Kidney (tissue), 14 donors: ENCODE data around the gene SPRED3. TPM values are rescaled to one million over a fixed set of nuclear protein-coding genes. Genes with fewer than 3 reads are reported as not detected.

Experiments used
- DNase-seq, 5 donors: peaks; one replicate each; pipeline ENCODE4 v3.0.0-alpha.2; 2013 to 2020
- FAIRE-seq: peaks from 2 replicates; lab custom pipeline; 2012; peaks lifted over from hg19 to GRCh38; lab: Jason Lieb, UNC
- H3K27ac ChIP-seq, 2 donors: one replicate each; pipeline ENCODE4 v1.7.0; 2013; ENCODE audit warnings: low read depth in 2 of 2, low read length in 2 of 2, inconsistent platforms in 1 of 2
- H3K27me3 ChIP-seq: one replicate; pipeline ENCODE4 v1.7.1; 2013; ENCODE audit warnings: low read length, inconsistent platforms; ENCODE audit not compliant: control insufficient read depth, insufficient read depth
- H3K36me3 ChIP-seq, 3 donors: one replicate each; pipeline versions ENCODE4 v1.7.0 to v1.7.1; 2013; ENCODE audit warnings: low read length in 3 of 3, control low read depth in 1 of 3, inconsistent platforms in 1 of 3; ENCODE audit not compliant: insufficient read depth in 3 of 3, control insufficient read depth in 2 of 3
- H3K4me1 ChIP-seq, 3 donors: one replicate each; pipeline versions ENCODE4 v1.7.0 to v1.7.1; 2013; ENCODE audit warnings: low read length in 3 of 3, inconsistent platforms in 1 of 3, low read depth in 1 of 3; ENCODE audit not compliant: control insufficient read depth in 2 of 3, insufficient read depth in 2 of 3
- H3K4me3 ChIP-seq, 3 donors: one replicate each; pipeline versions ENCODE4 v1.7.0 to v1.8.1; 2013; ENCODE audit warnings: low read length in 3 of 3, control low read depth in 1 of 3, inconsistent platforms in 1 of 3
- H3K9ac ChIP-seq, 3 donors: one replicate each; pipeline versions ENCODE4 v1.7.0 to v1.7.1; 2013; ENCODE audit warnings: low read length in 3 of 3, control low read depth in 1 of 3, inconsistent platforms in 1 of 3
- H3K9me3 ChIP-seq, 3 donors: one replicate each; pipeline versions ENCODE4 v1.7.0 to v1.7.1; 2013; ENCODE audit warnings: low read length in 3 of 3, control low read depth in 1 of 3, inconsistent platforms in 1 of 3; ENCODE audit not compliant: control insufficient read depth in 2 of 3, insufficient read depth in 1 of 3
- CTCF ChIP-seq: IDR thresholded peaks from 3 replicates; pipeline ENCODE4 v1.5.1; 2012; ENCODE audit warnings: mild to moderate bottlenecking, moderate library complexity, borderline replicate concordance; ENCODE audit not compliant: insufficient read depth; ENCODE audit errors: extremely low read depth
- intact Hi-C: fragments of 100-400 bp; cut with DNase I; formaldehyde crosslinking; loops from one replicate; pipeline ENCODE4 v1.11.1; 2022
- polyA plus RNA-seq: library from polyadenylated mRNA; stranded (reverse); fragments of 350-450 nt; fragmentation: Illumina TruSeq; extraction: RNeasy Lipid Tissue Mini Kit (QIAGEN cat#74804); gene quantifications from one replicate; pipeline ENCODE4 v1.2.3, GENCODE V29; 2014; ENCODE audit warnings: low read depth, low replicate concordance; ENCODE audit not compliant: insufficient read depth
- total RNA-seq: library from RNA; stranded (reverse); fragmentation: NEBNext Ultra II Directional; extraction: Animal tissue kit (Norgen Biotek cat#: 25700); gene quantifications from one replicate; pipeline ENCODE4 v1.2.1, GENCODE V29; 2021
- donor health status: control.
- donor health status: control.
- donor health status: control.
- donor health status: control.
- donor health status: control.
- donor health status: DM: yes; HTN: yes; CAD: no.
- donor health status: Normal renal cell carcinoma (clear cell type).

The SPRED3 gene
- total and polyA plus RNA-seq, 2 donors from 2014 or later: 0.17 to 8.7 TPM

GRCh38 chr19:38399537-38399936, 11.0 kb downstream of the SPRED3 start:
- H3K4me3 ChIP-seq: no peak overlapping the region
- intact Hi-C loops: loop anchor here (10.0 kb wide), 1 partner anchor 225 kb away; no protein-coding TSS in a partner anchor
- no peaks in the 10 kb centered on the region for H3K4me1 ChIP-seq
- FAIRE-seq: no peak
- H3K27me3 ChIP-seq: peaks cover 6% of the 10 kb centered on the region
- H3K9me3 ChIP-seq: no peaks in the 10 kb centered on the region
- no peaks in the 10 kb centered on the region for H3K36me3 ChIP-seq
- TF ChIP-seq CTCF: no peak
- no peak overlapping the region for H3K27ac ChIP-seq
- H3K9ac ChIP-seq: no peak overlapping the region
- no peak for DNase-seq

GRCh38 chr19:38400361-38400760, 11.9 kb downstream of the SPRED3 start:
- TF ChIP-seq CTCF: no peak
- DNase-seq: no peak
- Histone ChIP-seq H3K36me3 (no peaks in the 10 kb centered on the region), H3K9me3 (no peaks in the 10 kb centered on the region), H3K9ac (no peak overlapping the region), H3K27ac (no peak overlapping the region), H3K4me3 (no peak overlapping the region), H3K4me1 (no peaks in the 10 kb centered on the region), H3K27me3 (peaks cover 4% of the 10 kb centered on the region)
- FAIRE-seq: no peak
- intact Hi-C loops: no loop called here

- no peak for FAIRE-seq
- H3K36me3 ChIP-seq: no peaks in the 10 kb centered on the region
- intact Hi-C loops: no loop called here
These were observed 12.7 kb downstream of the SPRED3 start for GRCh38 chr19:38401148-38401547.

More at GRCh38 chr19:38401148-38401547, 12.7 kb downstream of the SPRED3 start:
- no peak for TF ChIP-seq CTCF
- Histone ChIP-seq H3K27ac (no peak overlapping the region), H3K9me3 (no peaks in the 10 kb centered on the region), H3K27me3 (peaks cover 4% of the 10 kb centered on the region), H3K4me1 (no peaks in the 10 kb centered on the region), H3K4me3 (no peak overlapping the region), H3K9ac (no peak overlapping the region)
- DNase-seq: no peak
